ENCODE data around the gene USP53.
"Not testable (repeated sequence)": the region's sequence is repeated elsewhere in the genome, so short reads cannot be mapped to it uniquely, and the experiment has no call there.

Gene USP53

GRCh38 chr4:119266153-119266552 lies 53.6 kb downstream of the USP53 start:
- no peak for DNase-seq
- Histone ChIP-seq H4K8ac (ENCODE audit: low read length) (no peak overlapping the region), H3K27me3 (ENCODE audit: control insufficient read depth in 1 of 2, insufficient read depth in 1 of 2, low read length in 2 of 2) (no peaks in the 10 kb centered on the region), H3K9ac (ENCODE audit: low read length) (no peak overlapping the region), H3K4ac (ENCODE audit: low read depth in 1 of 2, low read length in 2 of 2) (no peak overlapping the region), H2BK12ac (ENCODE audit: low read length in 2 of 2) (no peak overlapping the region), H2BK15ac (ENCODE audit: low read depth, poor library complexity, severe bottlenecking) (no peak overlapping the region), H2BK120ac (ENCODE audit: low read depth, low read length) (no peak overlapping the region), H2AFZ (ENCODE audit: low read depth, low read length) (no peak overlapping the region), H3K23ac (ENCODE audit: low read length in 2 of 2) (no peak overlapping the region), H3K36me3 (ENCODE audit: control insufficient read depth in 1 of 2, insufficient read depth in 2 of 2, low read depth in 1 of 2, low read length in 2 of 2) (peaks cover 0 to 95% of the 10 kb centered on the region in 2 experiments), H3K9me3 (ENCODE audit: control insufficient read depth, low read length) (no peaks in the 10 kb centered on the region), H3K4me1 (ENCODE audit: control insufficient read depth, insufficient read depth, low read depth, low read length) (no peaks in the 10 kb centered on the region), H3K14ac (ENCODE audit: low read length in 2 of 2) (no peak overlapping the region), H3K4me3 (ENCODE audit: insufficient read depth in 1 of 2, low read depth in 1 of 2, low read length in 2 of 2) (no peak overlapping the region), H3K18ac (ENCODE audit: low read depth in 1 of 2, low read length in 2 of 2) (no peak overlapping the region), H4K91ac (ENCODE audit: low read length) (no peak overlapping the region), H3K27ac (ENCODE audit: low read length, poor library complexity, severe bottlenecking) (no peak overlapping the region), H2AK5ac (ENCODE audit: low read length, severe bottlenecking) (no peak overlapping the region), H2BK5ac (ENCODE audit: low read depth, low read length, poor library complexity, severe bottlenecking) (no peak overlapping the region), H3K4me2 (ENCODE audit: low read length, poor library complexity, severe bottlenecking) (no peak overlapping the region), H3K79me1 (replicated peaks; ENCODE audit: low read length, poor library complexity, severe bottlenecking) (no peaks in the 10 kb centered on the region)
- WGBS: 80% methylated on average over 2 of the region's 4 CpGs

GRCh38 chr4:119268466-119268865 lies 56.0 kb downstream of the USP53 start:
- Histone ChIP-seq H3K23ac (ENCODE audit: low read length in 2 of 2) (no peak overlapping the region), H3K4ac (ENCODE audit: low read depth in 1 of 2, low read length in 2 of 2) (no peak overlapping the region), H3K18ac (ENCODE audit: low read depth in 1 of 2, low read length in 2 of 2) (no peak overlapping the region), H3K27me3 (ENCODE audit: control insufficient read depth in 1 of 2, insufficient read depth in 1 of 2, low read length in 2 of 2) (no peaks in the 10 kb centered on the region), H2AFZ (ENCODE audit: low read depth, low read length) (no peak overlapping the region), H3K79me1 (replicated peaks; ENCODE audit: low read length, poor library complexity, severe bottlenecking) (peaks cover 2% of the 10 kb centered on the region), H2BK15ac (ENCODE audit: low read depth, poor library complexity, severe bottlenecking) (no peak overlapping the region), H2BK12ac (ENCODE audit: low read length in 2 of 2) (no peak overlapping the region), H4K91ac (ENCODE audit: low read length) (no peak overlapping the region), H3K9ac (ENCODE audit: low read length) (peak overlapping the region; percentile 7), H3K4me1 (ENCODE audit: control insufficient read depth, insufficient read depth, low read depth, low read length) (no peaks in the 10 kb centered on the region), H3K36me3 (ENCODE audit: control insufficient read depth in 1 of 2, insufficient read depth in 2 of 2, low read depth in 1 of 2, low read length in 2 of 2) (peaks cover 3 to 95% of the 10 kb centered on the region in 2 experiments), H3K4me3 (ENCODE audit: insufficient read depth in 1 of 2, low read depth in 1 of 2, low read length in 2 of 2) (no peak overlapping the region), H3K9me3 (ENCODE audit: control insufficient read depth, low read length) (peaks cover 4% of the 10 kb centered on the region), H2BK5ac (ENCODE audit: low read depth, low read length, poor library complexity, severe bottlenecking) (no peak overlapping the region), H2BK120ac (ENCODE audit: low read depth, low read length) (no peak overlapping the region), H3K4me2 (ENCODE audit: low read length, poor library complexity, severe bottlenecking) (no peak overlapping the region), H4K8ac (ENCODE audit: low read length) (no peak overlapping the region), H3K14ac (ENCODE audit: low read length in 2 of 2) (no peak overlapping the region), H3K27ac (ENCODE audit: low read length, poor library complexity, severe bottlenecking) (no peak overlapping the region), H2AK5ac (ENCODE audit: low read length, severe bottlenecking) (no peak overlapping the region)
- DNase-seq: no peak
- 100% methylated on average over 3 of the region's 3 CpGs for WGBS

- no peaks in the 10 kb centered on the region for H3K27me3 ChIP-seq (ENCODE audit: control insufficient read depth in 1 of 2, insufficient read depth in 1 of 2, low read length in 2 of 2)
- no peak overlapping the region for H3K23ac ChIP-seq (ENCODE audit: low read length in 2 of 2)
- 94% methylated on average over 6 of the region's 6 CpGs for WGBS
- peaks cover 2% of the 10 kb centered on the region for H3K79me1 ChIP-seq (replicated peaks; ENCODE audit: low read length, poor library complexity, severe bottlenecking)
- no peaks in the 10 kb centered on the region for H3K4me1 ChIP-seq (ENCODE audit: control insufficient read depth, insufficient read depth, low read depth, low read length)
- H4K8ac ChIP-seq (ENCODE audit: low read length): no peak overlapping the region
- H2AFZ ChIP-seq (ENCODE audit: low read depth, low read length): no peak overlapping the region
- H3K4me3 ChIP-seq (ENCODE audit: insufficient read depth in 1 of 2, low read depth in 1 of 2, low read length in 2 of 2): no peak overlapping the region
- H3K9me3 ChIP-seq (ENCODE audit: control insufficient read depth, low read length): peaks cover 4% of the 10 kb centered on the region
- no peak overlapping the region for H2AK5ac ChIP-seq (ENCODE audit: low read length, severe bottlenecking)
- H3K18ac ChIP-seq (ENCODE audit: low read depth in 1 of 2, low read length in 2 of 2): no peak overlapping the region
- no peak overlapping the region for H3K4me2 ChIP-seq (ENCODE audit: low read length, poor library complexity, severe bottlenecking)
- no peak overlapping the region for H2BK120ac ChIP-seq (ENCODE audit: low read depth, low read length)
- no peak overlapping the region for H2BK5ac ChIP-seq (ENCODE audit: low read depth, low read length, poor library complexity, severe bottlenecking)
- no peak overlapping the region for H3K27ac ChIP-seq (ENCODE audit: low read length, poor library complexity, severe bottlenecking)
- no peak overlapping the region for H3K4ac ChIP-seq (ENCODE audit: low read depth in 1 of 2, low read length in 2 of 2)
- DNase-seq: no peak
- H4K91ac ChIP-seq (ENCODE audit: low read length): no peak overlapping the region
- H2BK15ac ChIP-seq (ENCODE audit: low read depth, poor library complexity, severe bottlenecking): no peak overlapping the region
- no peak overlapping the region for H3K14ac ChIP-seq (ENCODE audit: low read length in 2 of 2)
- H2BK12ac ChIP-seq (ENCODE audit: low read length in 2 of 2): no peak overlapping the region
- peaks cover 3 to 69% of the 10 kb centered on the region in 2 experiments for H3K36me3 ChIP-seq (ENCODE audit: control insufficient read depth in 1 of 2, insufficient read depth in 2 of 2, low read depth in 1 of 2, low read length in 2 of 2)
- no peak overlapping the region for H3K9ac ChIP-seq (ENCODE audit: low read length)
Measured at GRCh38 chr4:119271361-119272085, 59.0 kb downstream of the USP53 start.

- H3K4ac ChIP-seq (ENCODE audit: low read depth in 1 of 2, low read length in 2 of 2); H4K8ac ChIP-seq (ENCODE audit: low read length); H3K79me1 ChIP-seq (replicated peaks; ENCODE audit: low read length, poor library complexity, severe bottlenecking); H3K23ac ChIP-seq (ENCODE audit: low read length in 2 of 2); H3K14ac ChIP-seq (ENCODE audit: low read length in 2 of 2); H3K4me3 ChIP-seq (ENCODE audit: insufficient read depth in 1 of 2, low read depth in 1 of 2, low read length in 2 of 2); H3K27me3 ChIP-seq (ENCODE audit: control insufficient read depth in 1 of 2, insufficient read depth in 1 of 2, low read length in 2 of 2); H3K27ac ChIP-seq (ENCODE audit: low read length, poor library complexity, severe bottlenecking); H2BK5ac ChIP-seq (ENCODE audit: low read depth, low read length, poor library complexity, severe bottlenecking); H3K4me2 ChIP-seq (ENCODE audit: low read length, poor library complexity, severe bottlenecking); H2BK12ac ChIP-seq (ENCODE audit: low read length in 2 of 2); H2AK5ac ChIP-seq (ENCODE audit: low read length, severe bottlenecking); H3K9me3 ChIP-seq (ENCODE audit: control insufficient read depth, low read length); DNase-seq; H2BK15ac ChIP-seq (ENCODE audit: low read depth, poor library complexity, severe bottlenecking); H3K4me1 ChIP-seq (ENCODE audit: control insufficient read depth, insufficient read depth, low read depth, low read length); H2BK120ac ChIP-seq (ENCODE audit: low read depth, low read length); H4K91ac ChIP-seq (ENCODE audit: low read length); H3K9ac ChIP-seq (ENCODE audit: low read length); H2AFZ ChIP-seq (ENCODE audit: low read depth, low read length): not testable (repeated sequence)
- H3K36me3 ChIP-seq (ENCODE audit: control insufficient read depth in 1 of 2, insufficient read depth in 2 of 2, low read depth in 1 of 2, low read length in 2 of 2): peaks cover 0 to 49% of the 10 kb centered on the region in 2 experiments
- H3K18ac ChIP-seq (ENCODE audit: low read depth in 1 of 2, low read length in 2 of 2): peak overlapping the region in 1 of 2 experiments; percentile 24
- 77% methylated on average over 18 of the region's 19 CpGs for WGBS
Measured at GRCh38 chr4:119279541-119279940, 67.0 kb downstream of the USP53 start.

Data from mesenchymal stem cell (in vitro differentiated cells and primary cell).